Smooth muscle cell (in vitro differentiated cells): ENCODE data around the gene KAT2B. TPM values are rescaled to one million over a fixed set of nuclear protein-coding genes. Genes with fewer than 3 reads are reported as not detected.
A peak's percentile ranks its signal among the peaks of the same experiment; 100 is the strongest.

ENCODE experiments used
- DNase-seq: peaks from one replicate; lab custom pipeline; 2025; ENCODE audit not compliant: unreplicated experiment; lab: John Stamatoyannopoulos, UW
- H2AFZ ChIP-seq: fragments of 200-600 bp; sonication (generic); 2 replicates; pipeline ENCODE4 v1.6.0; 2016; ENCODE audit warnings: antibody characterized with exemption, low read depth, mild to moderate bottlenecking
- H3F3A ChIP-seq: fragments of 200-600 bp; sonication (generic); 2 replicates; pipeline ENCODE4 v1.6.0; 2017; ENCODE audit warnings: antibody characterized with exemption, low read depth
- H3K27ac ChIP-seq: fragments of 200-600 bp; sonication (generic); 2 replicates; pipeline ENCODE4 v1.5.1; 2016; ENCODE audit warnings: low read depth, mild to moderate bottlenecking
- H3K27me3 ChIP-seq: fragments of 200-600 bp; sonication (generic); 2 replicates; pipeline ENCODE4 v1.6.1; 2016; ENCODE audit warnings: low read depth, mild to moderate bottlenecking
- H3K36me3 ChIP-seq: fragments of 200-600 bp; sonication (generic); 2 replicates; pipeline ENCODE4 v1.5.1; 2016; ENCODE audit warnings: low read depth
- H3K4me1 ChIP-seq: fragments of 200-600 bp; sonication (generic); 2 replicates; pipeline ENCODE4 v1.5.1; 2016; ENCODE audit warnings: low read depth
- H3K4me2 ChIP-seq: fragments of 200-600 bp; sonication (generic); 2 replicates; pipeline ENCODE4 v1.6.0; 2016; ENCODE audit warnings: mild to moderate bottlenecking
- H3K4me3 ChIP-seq: fragments of 200-600 bp; sonication (generic); 2 replicates; pipeline ENCODE4 v1.5.1; 2016; ENCODE audit warnings: mild to moderate bottlenecking
- H3K79me2 ChIP-seq: fragments of 200-600 bp; sonication (generic); 2 replicates; pipeline ENCODE4 v1.6.0; 2016; ENCODE audit warnings: low read depth, mild to moderate bottlenecking
- H3K9ac ChIP-seq: fragments of 200-600 bp; sonication (generic); 2 replicates; pipeline ENCODE4 v1.6.0; 2016; ENCODE audit warnings: low read depth
- H3K9me3 ChIP-seq: fragments of 200-600 bp; sonication (generic); replicated peaks from 2 replicates; pipeline ENCODE4 v1.5.1; 2016; ENCODE audit warnings: low read depth
- H4K20me1 ChIP-seq: fragments of 200-600 bp; sonication (generic); 2 replicates; pipeline ENCODE4 v1.6.0; 2016; ENCODE audit warnings: low read depth
- CTCF ChIP-seq: fragments of 200-600 bp; sonication (generic); IDR thresholded peaks from 2 replicates; pipeline ENCODE4 v1.5.1; 2017; ENCODE audit warnings: borderline replicate concordance, mild to moderate bottlenecking, antibody characterized with exemption; ENCODE audit not compliant: insufficient read depth, poor library complexity, severe bottlenecking
- WGBS: methylation state at CpG from one replicate; pipeline ENCODE4 v1.1.7; 2016; ENCODE audit warnings: low lambda C conversion rate; 5-methylcytosine and 5-hydroxymethylcytosine counted together
- polyA plus RNA-seq: library from polyadenylated mRNA; unstranded; fragments of >200 nt; fragmentation: Nextera tagmentation; extraction: Ambion mirVana; gene quantifications from 2 replicates; pipeline ENCODE4 v1.2.1, GENCODE V29; 2016
- total RNA-seq: library from RNA; depleted of rRNA; stranded (reverse); fragments of >200 nt; gene quantifications from 2 replicates; pipeline ENCODE4 v1.2.3, GENCODE V29; 2014

KAT2B gene
- total and polyA plus RNA-seq, 2 experiments from 2014 or later = 1.1 to 6.5 TPM

GRCh38 chr3:20037255-20037996, 2.8 kb upstream of the KAT2B start:
- H3K4me3 ChIP-seq = no peak overlapping the region
- WGBS = 56% methylated on average over 1 of the region's 1 CpG

GRCh38 chr3:20038699-20039465, 1.4 kb upstream of the KAT2B start:
- no peak overlapping the region for H3K9ac ChIP-seq

More at GRCh38 chr3:20037255-20037996, 2.8 kb upstream of the KAT2B start:
- Histone ChIP-seq H4K20me1 (no peaks in the 10 kb centered on the region), H3K27me3 (peaks cover 4% of the 10 kb centered on the region), H3K4me1 (peaks cover 10% of the 10 kb centered on the region), H3K27ac (no peak overlapping the region), H2AFZ (no peak overlapping the region), H3K9ac (no peak overlapping the region), H3K79me2 (no peaks in the 10 kb centered on the region), H3K9me3 (no peaks in the 10 kb centered on the region), H3K4me2 (no peak overlapping the region), H3K36me3 (no peaks in the 10 kb centered on the region), H3F3A (no peaks in the 10 kb centered on the region)
- TF ChIP-seq CTCF = no peak
- DNase-seq = no peak

GRCh38 chr3:20039466-20039764, 831 bp upstream of the KAT2B start:
- WGBS = 13% methylated on average over 4 of the region's 4 CpGs
- H3F3A ChIP-seq = no peaks in the 10 kb centered on the region
- peaks cover 4% of the 10 kb centered on the region for H3K27me3 ChIP-seq
- H3K9me3 ChIP-seq = no peaks in the 10 kb centered on the region
- H3K36me3 ChIP-seq = no peaks in the 10 kb centered on the region
- no peak for DNase-seq
- no peak overlapping the region for H3K9ac ChIP-seq
- H4K20me1 ChIP-seq = no peaks in the 10 kb centered on the region
- peaks cover 10% of the 10 kb centered on the region for H3K4me1 ChIP-seq
- TF ChIP-seq CTCF = no peak
- no peaks in the 10 kb centered on the region for H3K79me2 ChIP-seq
- H3K4me2 ChIP-seq = peak overlapping the region; percentile 95
- H3K4me3 ChIP-seq = peak overlapping the region; percentile 85
- peak overlapping the region; percentile 90 for H2AFZ ChIP-seq
- H3K27ac ChIP-seq = no peak overlapping the region

More at GRCh38 chr3:20038699-20039465, 1.4 kb upstream of the KAT2B start:
- TF ChIP-seq CTCF = no peak
- 64% methylated on average over 16 of the region's 16 CpGs for WGBS
- Histone ChIP-seq H3K36me3 (no peaks in the 10 kb centered on the region), H3K9me3 (no peaks in the 10 kb centered on the region), H3K79me2 (no peaks in the 10 kb centered on the region), H3K4me3 (peak overlapping the region; percentile 85), H2AFZ (no peak overlapping the region), H4K20me1 (no peaks in the 10 kb centered on the region), H3K4me1 (peaks cover 10% of the 10 kb centered on the region), H3K27ac (no peak overlapping the region), H3F3A (no peaks in the 10 kb centered on the region), H3K4me2 (peak overlapping the region; percentile 95), H3K27me3 (peaks cover 4% of the 10 kb centered on the region)
- no peak for DNase-seq
